ENCODE measurements around the gene SMIM17. TPM values are rescaled to one million over a fixed set of nuclear protein-coding genes. Genes with fewer than 3 reads are reported as not detected.

Gene SMIM17
- total RNA-seq, 1 experiment from 2014 or later = 0.28 TPM

GRCh38 chr19:56639217-56639616 is 3.7 kb upstream of the SMIM17 start:
- Mint-ChIP-seq H3K4me1 (no peaks in the 10 kb centered on the region), H3K27me3 (ENCODE audit: low read depth) (peaks cover 4% of the 10 kb centered on the region), H3K4me3 (no peak overlapping the region), H3K9me3 (peaks cover 83 to 86% of the 10 kb centered on the region in 2 experiments), H3K36me3 (ENCODE audit: insufficient read depth in 1 of 3, low read depth in 3 of 3) (peaks cover 14 to 37% (median 21%) of the 10 kb centered on the region in 3 experiments), H3K27ac (no peak overlapping the region)
- H3K27ac ChIP-seq (ENCODE audit: insufficient read length, low read depth, low read length) = no peak overlapping the region
- H3K9me3 ChIP-seq (ENCODE audit: control insufficient read depth, low read depth, low read length) = peaks cover 47% of the 10 kb centered on the region
- H3K23ac ChIP-seq (ENCODE audit: insufficient read length, low read depth, low read length) = no peak overlapping the region
- no peak overlapping the region for H2BK15ac ChIP-seq (ENCODE audit: low read depth, low read length)
- no peak overlapping the region for H2BK12ac ChIP-seq (ENCODE audit: insufficient read length, low read depth, low read length)
- no peak overlapping the region for H2AFZ ChIP-seq (ENCODE audit: low read length)
- no peak overlapping the region for H2BK5ac ChIP-seq (ENCODE audit: insufficient read length, low read length)
- H2BK20ac ChIP-seq (ENCODE audit: low read depth, low read length, poor library complexity, severe bottlenecking) = no peak overlapping the region
- no peak for TF ChIP-seq CTCF (conservative IDR thresholded peaks at IDR 0.05)
- H3K79me2 ChIP-seq (ENCODE audit: insufficient read depth, low read length) = no peaks in the 10 kb centered on the region
- H4K5ac ChIP-seq (ENCODE audit: insufficient read length, low read depth, low read length) = no peak overlapping the region
- no peak overlapping the region for H3T11ph ChIP-seq (ENCODE audit: low read length)
- no peak overlapping the region for H4K91ac ChIP-seq (ENCODE audit: insufficient read length, low read depth, low read length)
- no CpG with 5 or more reads among the region's 7 CpGs for WGBS (ENCODE audit: extremely low coverage, insufficient read length, low lambda C conversion rate)
- H3K56ac ChIP-seq (ENCODE audit: insufficient read length, low read depth, low read length) = no peak overlapping the region
- no peak overlapping the region for H4K8ac ChIP-seq (replicated peaks; ENCODE audit: insufficient read length, low read depth, low read length)
- H3K18ac ChIP-seq (ENCODE audit: insufficient read length, low read depth, low read length) = no peak overlapping the region
- H3K14ac ChIP-seq (ENCODE audit: insufficient read depth, low read length) = no peak overlapping the region
- DNase-seq = no peak
- H3K27me3 ChIP-seq (ENCODE audit: insufficient read depth, low read length) = no peaks in the 10 kb centered on the region
- H3K79me1 ChIP-seq (ENCODE audit: insufficient read depth, low read depth, low read length, poor library complexity, severe bottlenecking) = no peaks in the 10 kb centered on the region
- H2AK5ac ChIP-seq (ENCODE audit: insufficient read length, low read length) = no peak overlapping the region
- H3K4me2 ChIP-seq (ENCODE audit: insufficient read depth, insufficient read length, low read length) = no peak overlapping the region
- no peaks in the 10 kb centered on the region for H3K4me1 ChIP-seq (ENCODE audit: insufficient read depth, low read length)
- H3K9ac ChIP-seq (ENCODE audit: extremely low read depth, insufficient read length, low read length) = no peak overlapping the region
- H3K4ac ChIP-seq (ENCODE audit: low read depth, low read length) = no peak overlapping the region
- no peak overlapping the region for H2BK120ac ChIP-seq (ENCODE audit: low read depth, low read length, poor library complexity, severe bottlenecking)
- no peaks in the 10 kb centered on the region for H4K20me1 ChIP-seq (ENCODE audit: control insufficient read depth, insufficient read depth, insufficient read length)
- peaks cover 3% of the 10 kb centered on the region for H3K23me2 ChIP-seq (ENCODE audit: insufficient read length, low read depth, low read length, poor library complexity, severe bottlenecking)
